HG02678 (cell line): ENCODE measurements around the gene PRKG1.
"Not testable (repeated sequence)": the region's sequence is repeated elsewhere in the genome, so short reads cannot be mapped to it uniquely, and the experiment has no call there.

Experiments used
- ATAC-seq: cut with Tn5 transposase; IDR thresholded peaks from one replicate; pipeline ENCODE4 v1.9.1; 2021; ENCODE audit warnings: mild to moderate bottlenecking, moderate library complexity; ENCODE audit not compliant: unreplicated experiment

PRKG1 gene

GRCh38 chr10:51313773-51314478 is 239.6 kb downstream of the PRKG1 start:
- ATAC-seq: no peak

GRCh38 chr10:51314481-51314880 is 240.2 kb downstream of the PRKG1 start:
- no peak for ATAC-seq

- ATAC-seq: no peak
Observed at GRCh38 chr10:51318399-51319172, 244.3 kb downstream of the PRKG1 start.

GRCh38 chr10:51319173-51319435 is 244.8 kb downstream of the PRKG1 start:
- ATAC-seq: no peak

GRCh38 chr10:51321300-51321699 is 247.0 kb downstream of the PRKG1 start:
- no peak for ATAC-seq

GRCh38 chr10:51321980-51322379 is 247.7 kb downstream of the PRKG1 start:
- ATAC-seq: no peak

GRCh38 chr10:51325649-51326048 is 251.4 kb downstream of the PRKG1 start:
- ATAC-seq: no peak

- no peak for ATAC-seq
Observed at GRCh38 chr10:51326174-51326573, 251.9 kb downstream of the PRKG1 start.

GRCh38 chr10:51327432-51327831 is 253.1 kb downstream of the PRKG1 start:
- no peak for ATAC-seq

GRCh38 chr10:51340366-51340765 is 266.1 kb downstream of the PRKG1 start:
- no peak for ATAC-seq

GRCh38 chr10:51340845-51341610 is 266.7 kb downstream of the PRKG1 start:
- ATAC-seq: no peak

- not testable (repeated sequence) for ATAC-seq
Observed at GRCh38 chr10:51341745-51342144, 267.5 kb downstream of the PRKG1 start.

- ATAC-seq: no peak
Observed at GRCh38 chr10:51342381-51342780, 268.1 kb downstream of the PRKG1 start.

GRCh38 chr10:51343391-51343790 is 269.1 kb downstream of the PRKG1 start:
- no peak for ATAC-seq

GRCh38 chr10:51344371-51344770 is 270.1 kb downstream of the PRKG1 start:
- ATAC-seq: no peak

GRCh38 chr10:51348622-51349021 is 274.3 kb downstream of the PRKG1 start:
- ATAC-seq: no peak

- no peak for ATAC-seq
Observed at GRCh38 chr10:51357170-51357569, 282.9 kb downstream of the PRKG1 start.

GRCh38 chr10:51358227-51358626 is 283.9 kb downstream of the PRKG1 start:
- ATAC-seq: no peak

GRCh38 chr10:51363415-51363814 is 289.1 kb downstream of the PRKG1 start:
- no peak for ATAC-seq

GRCh38 chr10:51364674-51365073 is 290.4 kb downstream of the PRKG1 start:
- no peak for ATAC-seq

GRCh38 chr10:51366044-51366443 is 291.8 kb downstream of the PRKG1 start:
- ATAC-seq: no peak

GRCh38 chr10:51367127-51367526 is 292.8 kb downstream of the PRKG1 start:
- no peak for ATAC-seq
